HUES6 (cell line): Measurements from ENCODE around the gene HOXD1.
A peak's percentile ranks its signal among the peaks of the same experiment; 100 is the strongest.

Source experiments
- H3K27ac ChIP-seq: 2 replicates; pipeline ENCODE4 v1.7.0; 2013; ENCODE audit warnings: low read depth, mild to moderate bottlenecking, low read length, inconsistent platforms
- H3K27me3 ChIP-seq: 2 replicates; pipeline ENCODE4 v1.6.1; 2013; ENCODE audit warnings: low read length; ENCODE audit not compliant: control insufficient read depth, insufficient read depth
- H3K36me3 ChIP-seq: 2 replicates; pipeline ENCODE4 v1.6.1; 2013; ENCODE audit warnings: low read length; ENCODE audit not compliant: control insufficient read depth, insufficient read depth
- H3K4me1 ChIP-seq: 2 replicates; pipeline ENCODE4 v1.6.1; 2013; ENCODE audit warnings: low read length; ENCODE audit not compliant: control insufficient read depth, insufficient read depth
- H3K4me3 ChIP-seq: 2 replicates; pipeline ENCODE4 v1.5.1; 2013; ENCODE audit warnings: low read depth, low read length
- H3K9ac ChIP-seq: one replicate; pipeline ENCODE4 v1.6.1; 2013; ENCODE audit warnings: mild to moderate bottlenecking, low read length
- H3K9me3 ChIP-seq: 2 replicates; pipeline ENCODE4 v1.6.1; 2013; ENCODE audit warnings: low read depth, low read length; ENCODE audit not compliant: control insufficient read depth, insufficient read depth

Gene HOXD1

GRCh38 chr2:176178038-176178756 is 10.3 kb upstream of the HOXD1 start:
- Histone ChIP-seq H3K4me3 (peak overlapping the region; percentile 63), H3K27ac (no peak overlapping the region), H3K4me1 (peaks cover 38% of the 10 kb centered on the region), H3K9ac (peak overlapping the region; percentile 18), H3K36me3 (no peaks in the 10 kb centered on the region), H3K27me3 (peaks cover 100% of the 10 kb centered on the region), H3K9me3 (no peaks in the 10 kb centered on the region)

- Histone ChIP-seq H3K27me3 (peaks cover 100% of the 10 kb centered on the region), H3K27ac (no peak overlapping the region), H3K36me3 (no peaks in the 10 kb centered on the region)
Observed at GRCh38 chr2:176178757-176179295, 9.6 kb upstream of the HOXD1 start.

GRCh38 chr2:176181551-176181950 is 6.9 kb upstream of the HOXD1 start:
- no peaks in the 10 kb centered on the region for H3K9me3 ChIP-seq
- no peak overlapping the region for H3K4me3 ChIP-seq
- peaks cover 100% of the 10 kb centered on the region for H3K27me3 ChIP-seq
- no peaks in the 10 kb centered on the region for H3K36me3 ChIP-seq
- H3K9ac ChIP-seq = no peak overlapping the region
- H3K27ac ChIP-seq = no peak overlapping the region
- H3K4me1 ChIP-seq = peaks cover 14% of the 10 kb centered on the region

More at GRCh38 chr2:176178757-176179295, 9.6 kb upstream of the HOXD1 start:
- no peak overlapping the region for H3K9ac ChIP-seq
- H3K4me1 ChIP-seq = peaks cover 38% of the 10 kb centered on the region
- H3K9me3 ChIP-seq = no peaks in the 10 kb centered on the region
- H3K4me3 ChIP-seq = peak overlapping the region; percentile 63

- H3K9me3 ChIP-seq = no peaks in the 10 kb centered on the region
- H3K4me3 ChIP-seq = no peak overlapping the region
- no peak overlapping the region for H3K9ac ChIP-seq
- no peaks in the 10 kb centered on the region for H3K36me3 ChIP-seq
- H3K27ac ChIP-seq = no peak overlapping the region
- peaks cover 100% of the 10 kb centered on the region for H3K27me3 ChIP-seq
- H3K4me1 ChIP-seq = peaks cover 15% of the 10 kb centered on the region
Observed at GRCh38 chr2:176182671-176183070, 5.8 kb upstream of the HOXD1 start.

GRCh38 chr2:176184749-176185148 is 3.7 kb upstream of the HOXD1 start:
- no peaks in the 10 kb centered on the region for H3K9me3 ChIP-seq
- peaks cover 21% of the 10 kb centered on the region for H3K4me1 ChIP-seq
- no peak overlapping the region for H3K4me3 ChIP-seq
- H3K27me3 ChIP-seq = peaks cover 100% of the 10 kb centered on the region
- H3K9ac ChIP-seq = no peak overlapping the region
- H3K36me3 ChIP-seq = no peaks in the 10 kb centered on the region
- no peak overlapping the region for H3K27ac ChIP-seq

GRCh38 chr2:176186024-176186423 is 2.4 kb upstream of the HOXD1 start:
- H3K9ac ChIP-seq = no peak overlapping the region
- H3K27me3 ChIP-seq = peaks cover 100% of the 10 kb centered on the region
- no peak overlapping the region for H3K27ac ChIP-seq
- H3K4me1 ChIP-seq = peaks cover 24% of the 10 kb centered on the region
- no peaks in the 10 kb centered on the region for H3K36me3 ChIP-seq
- no peaks in the 10 kb centered on the region for H3K9me3 ChIP-seq
- H3K4me3 ChIP-seq = no peak overlapping the region

- Histone ChIP-seq H3K9me3 (no peaks in the 10 kb centered on the region), H3K4me3 (peak overlapping the region; percentile 66), H3K36me3 (no peaks in the 10 kb centered on the region), H3K27ac (no peak overlapping the region), H3K9ac (peak overlapping the region; percentile 55), H3K27me3 (peaks cover 100% of the 10 kb centered on the region), H3K4me1 (peaks cover 33% of the 10 kb centered on the region)
Observed at GRCh38 chr2:176187200-176187898, 1.1 kb upstream of the HOXD1 start.

- Histone ChIP-seq H3K27me3 (peaks cover 100% of the 10 kb centered on the region), H3K27ac (no peak overlapping the region), H3K9ac (peak overlapping the region; percentile 64), H3K4me3 (peak overlapping the region; percentile 66), H3K9me3 (no peaks in the 10 kb centered on the region), H3K36me3 (no peaks in the 10 kb centered on the region), H3K4me1 (peaks cover 39% of the 10 kb centered on the region)
Observed at GRCh38 chr2:176188774-176189680, 559 bp downstream of the HOXD1 start.

- Histone ChIP-seq H3K4me3 (peak overlapping the region; percentile 66), H3K27me3 (peaks cover 100% of the 10 kb centered on the region)
Observed at GRCh38 chr2:176189681-176190641, 1.5 kb downstream of the HOXD1 start.

GRCh38 chr2:176192351-176192750 is 3.9 kb downstream of the HOXD1 start:
- no peak overlapping the region; the same call in 1 of the 2 replicates for H3K4me3 ChIP-seq
- H3K27ac ChIP-seq = no peak overlapping the region
- peaks cover 33% of the 10 kb centered on the region for H3K4me1 ChIP-seq
- H3K27me3 ChIP-seq = peaks cover 89% of the 10 kb centered on the region
- no peaks in the 10 kb centered on the region for H3K9me3 ChIP-seq
- H3K36me3 ChIP-seq = no peaks in the 10 kb centered on the region
- H3K9ac ChIP-seq = no peak overlapping the region

More at GRCh38 chr2:176189681-176190641, 1.5 kb downstream of the HOXD1 start:
- Histone ChIP-seq H3K9me3 (no peaks in the 10 kb centered on the region), H3K9ac (peak overlapping the region; percentile 64), H3K27ac (no peak overlapping the region), H3K36me3 (no peaks in the 10 kb centered on the region), H3K4me1 (peaks cover 39% of the 10 kb centered on the region)
